ENCODE results near the gene ASPM.
"Not testable (repeated sequence)": the region's sequence is repeated elsewhere in the genome, so short reads cannot be mapped to it uniquely, and the experiment has no call there.

Gene ASPM

DNA sequence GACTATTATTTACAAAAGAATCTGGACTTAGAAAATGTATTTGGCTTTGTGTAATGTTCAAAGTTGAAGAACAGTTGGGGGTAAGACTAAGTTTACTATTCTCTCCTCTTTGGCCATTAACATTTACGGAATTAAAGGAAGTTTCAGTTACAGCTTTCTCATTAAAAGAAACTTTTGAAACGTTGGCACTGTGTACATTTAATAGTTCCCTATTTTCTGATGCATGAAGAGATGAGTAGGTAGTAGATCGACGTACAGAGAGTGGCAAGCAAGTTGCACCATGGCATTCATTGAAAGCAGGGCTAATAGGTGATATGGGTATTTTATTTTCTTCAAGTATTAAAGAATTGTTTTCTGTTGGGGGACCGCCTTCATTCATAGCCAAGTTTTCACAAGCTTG lies 3.2 kb downstream of the ASPM start:
- DNase-seq (ENCODE audit: low read depth), result no peak

DNA sequence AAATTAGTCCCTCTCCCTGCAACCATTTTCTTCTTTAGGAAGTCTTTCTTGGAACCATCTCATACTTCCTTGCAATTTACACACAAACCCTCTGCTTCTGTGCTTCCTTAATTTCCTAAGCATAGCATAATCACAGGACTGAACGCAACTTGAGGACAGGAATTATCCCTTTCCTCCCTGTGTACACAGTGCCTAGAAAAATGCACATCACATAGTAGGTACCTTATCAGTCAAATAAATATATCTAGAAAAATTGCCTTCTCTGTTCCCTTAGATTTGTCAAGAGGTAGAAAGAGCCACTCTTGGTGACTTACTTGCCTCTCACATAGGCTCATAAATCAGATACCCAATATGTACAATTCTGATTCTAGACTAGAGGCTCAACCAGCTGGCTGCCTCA lies 4.9 kb downstream of the ASPM start:
- no peak for DNase-seq (ENCODE audit: low read depth)

DNA sequence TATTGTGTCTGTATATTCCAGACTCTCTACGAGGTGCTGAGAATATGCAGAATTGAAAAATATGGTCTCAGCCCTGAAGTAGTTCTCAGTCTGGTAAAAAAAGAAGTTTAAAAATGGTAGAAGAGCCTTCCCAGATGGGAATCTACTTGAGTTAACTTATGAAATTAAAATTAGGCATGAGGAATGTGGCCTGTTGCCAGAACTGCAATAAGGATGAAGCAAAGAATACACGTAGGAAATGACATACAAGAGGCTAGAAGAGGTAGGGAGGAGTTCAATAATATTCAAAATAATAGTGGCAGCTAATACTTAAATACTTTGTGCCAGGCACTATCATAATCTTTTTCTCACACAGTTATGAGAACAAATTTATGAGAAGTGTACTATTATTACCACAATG lies 6.3 kb downstream of the ASPM start:
- no peak for DNase-seq (ENCODE audit: low read depth)

DNA sequence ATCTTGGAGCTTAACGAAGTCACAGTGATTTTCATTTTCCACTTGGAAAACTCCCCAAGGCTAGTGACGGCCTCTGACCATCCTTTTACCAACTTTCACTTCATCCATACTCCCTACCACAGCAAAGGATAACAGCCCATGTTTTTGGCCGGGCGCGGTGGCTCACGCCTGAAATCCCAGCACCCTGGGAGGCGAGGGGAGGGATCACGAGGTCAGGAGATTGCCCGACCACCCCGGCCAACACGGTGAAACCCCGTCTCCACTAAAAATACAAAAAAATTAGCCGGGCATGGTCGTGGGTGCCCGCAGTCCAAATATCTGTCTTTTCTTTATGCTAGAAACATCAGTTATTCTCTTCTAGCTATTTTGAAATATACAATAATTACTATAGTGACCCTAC lies 7.3 kb downstream of the ASPM start:
- DNase-seq (ENCODE audit: low read depth), result no peak

DNA sequence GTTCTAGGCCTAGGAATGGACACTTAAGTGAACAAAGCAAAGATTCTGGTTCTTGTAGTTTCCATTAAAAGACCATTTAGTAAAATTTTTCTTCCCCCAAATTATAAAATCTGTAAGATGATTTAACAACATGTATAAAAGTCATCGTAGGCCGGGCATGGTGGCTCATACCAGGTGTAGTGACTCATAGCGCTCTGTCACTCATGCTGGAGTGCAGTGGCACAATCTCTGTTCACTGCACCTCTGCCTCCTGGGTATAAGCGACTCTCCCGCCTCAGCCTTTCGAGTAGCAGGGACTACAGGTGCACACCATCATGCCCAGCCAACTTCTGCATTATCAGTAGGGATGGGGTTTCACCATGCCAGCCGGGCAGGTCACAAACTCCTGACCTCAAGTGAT lies 9.1 kb downstream of the ASPM start:
- no peak for DNase-seq (ENCODE audit: low read depth)

DNA sequence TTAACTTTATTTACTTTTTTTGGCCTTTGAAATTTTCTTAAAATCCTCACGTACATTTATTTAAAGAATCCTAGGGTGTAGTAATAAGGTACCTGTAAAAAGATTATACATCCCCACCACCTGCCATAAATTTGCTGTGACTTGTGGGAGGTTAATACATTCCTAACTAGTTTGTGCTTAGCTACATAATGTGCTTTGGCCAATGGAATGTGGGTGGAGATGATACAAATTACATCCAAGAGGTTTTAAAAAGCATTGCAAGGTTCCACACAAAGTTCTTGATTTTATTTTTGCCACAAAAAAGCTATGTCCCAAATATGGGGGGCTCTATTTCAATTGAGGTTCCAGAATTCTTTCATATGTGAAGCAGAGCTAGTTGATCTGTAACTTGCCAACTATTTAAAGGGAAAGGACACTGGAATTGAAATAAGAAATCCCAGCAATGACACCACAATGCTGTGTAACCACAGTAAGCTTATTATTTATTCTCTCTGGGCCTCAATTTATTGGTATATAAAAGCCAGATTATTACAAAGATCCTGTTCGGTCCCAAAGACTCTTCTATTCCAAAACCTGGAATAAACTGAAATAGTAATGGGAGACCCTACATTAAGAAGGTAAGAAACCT lies 15.7 kb downstream of the ASPM start:
- no peak for DNase-seq (ENCODE audit: low read depth)

DNA sequence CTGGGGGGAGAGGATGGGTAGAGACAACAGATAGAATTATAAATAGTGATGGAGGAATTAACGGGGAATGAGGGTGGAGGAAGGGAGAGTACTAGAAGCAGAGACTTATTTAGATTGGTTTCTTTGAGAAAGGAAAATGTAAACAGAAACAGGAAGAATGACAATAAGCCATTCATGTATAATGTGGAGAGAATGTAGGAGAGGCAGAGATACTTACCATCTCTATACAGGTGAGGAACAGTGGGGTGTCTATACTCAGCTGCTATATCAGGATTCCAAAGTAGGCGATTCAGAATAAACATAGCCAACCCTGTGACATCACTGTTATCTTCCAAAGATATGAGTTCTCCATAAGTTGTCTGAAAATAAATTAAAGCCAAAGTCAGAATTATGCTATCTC lies 16.8 kb downstream of the ASPM start:
- no peak for DNase-seq (ENCODE audit: low read depth)

DNA sequence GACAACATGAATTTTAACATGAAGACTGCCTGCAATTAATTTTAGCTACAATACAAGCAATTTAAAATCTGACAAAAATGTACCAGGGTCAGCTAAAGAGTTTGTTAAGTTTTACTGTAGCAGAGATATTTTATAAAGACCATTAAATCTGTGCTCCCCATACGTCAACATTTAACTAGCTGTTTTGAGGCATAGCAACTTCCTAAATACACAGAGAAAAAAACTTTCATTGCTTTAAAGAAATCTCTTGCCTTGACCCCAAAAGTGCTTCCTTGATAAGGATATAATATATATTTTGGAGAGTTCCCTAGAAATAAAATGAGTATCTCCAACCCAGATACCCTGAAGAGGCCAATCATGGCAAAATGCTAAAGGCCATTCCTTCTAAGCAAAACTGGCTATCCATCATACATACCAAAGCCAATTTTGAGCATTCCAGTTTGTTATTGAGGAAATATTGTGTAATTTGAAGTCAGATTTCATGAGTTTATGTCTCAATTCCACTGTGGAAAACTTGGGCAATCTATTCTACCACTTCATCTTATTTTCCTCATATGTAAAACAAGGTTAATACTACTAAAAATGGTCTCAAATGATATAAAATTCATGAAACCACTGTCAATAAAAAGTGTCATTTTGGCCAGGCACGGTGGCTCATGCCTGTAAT lies 19.1 kb downstream of the ASPM start:
- no peak for DNase-seq (ENCODE audit: low read depth)

DNA sequence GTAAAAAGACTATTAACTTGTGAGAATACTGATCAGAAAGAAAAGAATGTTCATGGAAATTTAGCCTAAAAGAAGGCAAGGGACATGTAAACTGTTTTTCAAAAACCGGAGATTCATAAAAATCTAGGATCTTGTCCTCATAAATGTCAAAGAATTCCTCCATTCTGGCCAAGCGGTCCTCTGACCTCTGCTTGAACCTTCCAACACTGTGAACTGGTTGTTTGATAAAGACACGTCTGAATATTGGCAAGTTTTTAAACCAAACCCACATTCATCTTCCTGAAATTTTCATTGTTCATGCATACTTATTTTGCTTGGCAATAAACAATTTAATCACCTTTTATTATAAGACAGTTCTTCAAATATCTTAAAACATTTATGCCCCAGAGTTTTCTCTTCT lies 19.8 kb downstream of the ASPM start:
- no peak for DNase-seq (ENCODE audit: low read depth)

DNA sequence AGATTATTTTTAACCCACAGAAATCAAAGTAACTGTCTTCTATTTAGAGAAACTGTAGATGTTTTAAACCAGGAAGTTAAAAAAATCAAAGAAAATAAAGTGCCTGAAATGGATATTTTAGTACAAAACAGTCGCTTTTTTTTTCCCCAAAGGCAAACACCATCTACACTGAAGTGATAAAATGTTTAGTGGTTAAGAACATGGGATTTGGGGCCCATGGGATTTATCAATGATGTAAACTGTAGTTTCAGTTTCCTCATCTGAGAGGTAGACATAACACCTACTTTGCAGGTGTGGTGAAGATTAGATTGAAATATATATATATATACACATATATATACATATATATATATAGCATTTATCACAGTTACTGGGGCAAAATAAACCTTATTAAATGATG lies 22.1 kb downstream of the ASPM start:
- no peak for DNase-seq (ENCODE audit: low read depth)

DNA sequence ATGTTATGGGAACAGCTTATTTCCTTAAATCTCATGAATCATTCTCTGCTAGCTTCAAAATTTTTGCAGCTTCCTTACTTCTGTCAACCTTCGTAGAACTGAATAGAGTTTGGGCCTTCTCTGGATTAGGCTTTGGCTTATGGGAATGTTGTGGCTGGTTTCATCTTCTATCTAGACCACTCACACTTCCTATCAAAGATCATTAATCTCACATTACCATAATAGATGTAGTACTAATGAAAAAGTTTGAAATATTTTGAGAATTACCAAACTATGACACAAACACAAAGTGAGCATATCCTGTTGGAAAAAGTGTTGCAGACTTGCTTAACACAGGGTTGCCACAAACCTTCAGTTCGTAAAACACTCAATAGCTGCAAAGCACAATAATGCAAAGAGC lies 30.3 kb downstream of the ASPM start:
- no peak for DNase-seq (ENCODE audit: low read depth)

DNA sequence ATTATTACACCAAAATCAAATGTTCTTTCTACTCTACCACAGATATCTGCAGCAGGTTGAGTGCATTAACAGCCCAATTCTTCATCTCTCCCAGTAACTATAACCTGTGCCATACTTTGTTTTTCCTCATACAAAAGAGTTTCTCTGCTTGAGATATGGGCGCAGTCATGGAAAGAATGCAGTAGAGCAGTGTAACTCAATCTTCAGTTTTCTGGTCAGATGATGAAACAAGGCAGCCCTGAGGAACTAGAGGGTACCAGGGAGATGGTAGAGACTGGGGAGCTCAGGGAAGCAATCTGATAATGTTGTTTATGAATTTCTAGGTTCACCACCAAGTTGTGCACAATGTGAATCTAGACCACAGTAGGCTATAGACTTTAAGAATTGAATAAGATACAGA lies 39.6 kb downstream of the ASPM start:
- DNase-seq (ENCODE audit: low read depth), result no peak

DNA sequence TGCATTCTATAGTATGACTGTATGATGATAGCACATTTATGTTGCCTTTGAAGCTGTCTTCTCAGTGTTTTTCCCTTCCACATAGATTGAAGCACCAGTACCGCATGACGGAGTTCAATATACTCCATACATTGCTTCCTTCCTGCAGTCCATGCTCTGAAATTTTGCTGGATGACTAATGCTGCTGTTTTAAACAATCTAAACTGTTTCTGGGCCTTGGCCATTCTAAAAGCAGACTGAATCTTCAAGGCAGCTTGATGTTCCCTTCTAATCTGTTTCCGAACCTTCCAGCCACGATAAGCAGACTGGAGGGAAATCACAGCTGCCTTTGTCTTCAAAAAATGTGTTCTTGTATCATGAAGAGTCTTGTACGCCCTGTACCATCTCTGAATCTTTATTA lies 43.2 kb downstream of the ASPM start:
- no peak for DNase-seq (ENCODE audit: low read depth)

DNA sequence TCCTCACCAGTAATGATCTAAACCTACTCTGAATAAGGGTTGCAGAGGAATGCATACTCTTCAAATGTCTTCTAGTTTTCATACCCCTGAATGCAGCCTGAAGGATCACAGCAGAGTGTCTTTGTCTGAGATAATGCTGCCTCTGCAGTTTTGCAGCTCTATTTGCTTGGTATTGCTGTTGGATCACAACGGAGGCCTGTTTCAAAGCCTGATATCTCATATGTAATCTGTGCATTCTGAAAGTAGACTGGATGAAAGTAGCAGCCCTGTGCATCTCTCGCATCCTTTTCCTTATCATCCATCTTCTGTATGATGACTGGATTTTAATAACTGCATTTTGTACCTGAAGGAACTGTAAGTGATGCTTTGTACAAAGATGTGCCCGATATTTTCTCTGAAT lies 44.5 kb downstream of the ASPM start:
- no peak for DNase-seq (ENCODE audit: low read depth)

DNA sequence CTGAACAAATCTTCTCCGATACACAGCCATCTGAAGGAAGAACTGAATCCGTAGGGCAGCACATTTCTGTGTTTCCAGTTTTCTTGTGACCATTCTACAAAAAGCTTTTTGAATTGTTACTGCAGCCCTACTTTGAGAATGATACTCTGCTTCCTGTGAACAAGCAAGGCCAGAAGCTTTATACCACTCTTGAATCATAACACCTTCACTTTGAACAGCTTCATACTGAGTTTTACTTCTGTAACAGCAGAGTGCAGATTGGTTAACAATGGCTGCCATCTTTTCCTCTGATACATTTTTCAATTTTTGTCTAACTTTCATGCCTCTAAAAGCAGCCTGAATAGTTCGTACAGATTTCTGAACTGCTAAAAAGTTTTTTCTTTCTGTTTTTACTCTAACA lies 45.8 kb downstream of the ASPM start:
- no peak for DNase-seq (ENCODE audit: low read depth)

DNA sequence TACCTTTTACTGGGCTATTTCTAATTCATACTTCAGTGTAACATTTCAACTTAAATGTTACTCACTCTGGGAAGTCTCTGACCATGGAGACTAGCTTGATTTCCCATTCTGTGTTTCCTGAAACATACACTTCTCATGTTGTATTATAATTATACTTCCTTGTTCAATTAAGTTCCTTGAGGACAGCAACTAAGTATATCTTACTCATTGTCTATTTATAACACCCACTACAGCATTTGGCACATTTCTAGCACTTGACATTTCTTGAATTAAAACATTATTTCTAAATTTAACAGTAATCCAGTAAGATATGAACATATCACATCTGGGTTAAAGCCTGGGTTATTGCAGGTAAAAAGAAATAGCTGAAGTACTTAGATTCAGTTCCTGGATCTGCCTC lies 47.0 kb downstream of the ASPM start:
- no peak for DNase-seq (ENCODE audit: low read depth)

DNA sequence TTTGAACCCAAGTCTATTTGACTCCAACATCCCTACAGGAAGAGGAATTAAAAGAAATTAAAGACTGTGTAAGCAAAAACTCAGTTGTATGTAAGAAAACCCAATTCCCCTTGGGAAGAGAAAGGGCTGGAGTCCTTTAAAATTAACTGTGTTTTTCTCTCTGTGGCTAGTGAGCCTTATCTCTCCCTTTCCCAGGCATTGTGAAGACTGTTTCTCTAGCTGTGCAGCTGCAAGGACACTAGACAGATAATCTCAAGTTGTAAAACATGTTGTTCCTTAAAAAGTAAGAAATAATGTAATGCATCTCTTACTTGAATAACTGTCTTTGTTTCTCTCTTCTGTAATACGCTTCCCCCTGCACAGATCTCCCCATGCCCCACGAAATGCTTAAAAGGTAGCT lies 49.5 kb downstream of the ASPM start:
- DNase-seq (ENCODE audit: low read depth), result not testable (repeated sequence)

DNA sequence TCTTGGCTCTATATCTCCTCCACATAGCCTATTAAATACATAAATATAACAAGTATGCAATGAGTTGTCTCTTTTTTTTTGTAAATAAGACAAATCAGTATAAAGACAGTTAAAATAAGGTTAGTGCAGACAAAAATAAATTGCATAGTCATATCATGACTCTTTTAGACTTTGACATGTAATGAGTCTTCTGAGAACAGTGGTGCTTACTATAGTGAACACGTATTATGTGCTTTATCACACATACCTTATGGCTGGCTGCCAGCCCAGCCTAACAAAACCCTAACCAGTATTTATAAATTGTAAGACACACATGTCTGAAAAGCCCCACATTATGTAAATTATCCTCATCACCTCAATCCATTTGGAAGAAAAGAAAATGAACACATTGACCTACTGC lies 50.3 kb downstream of the ASPM start:
- DNase-seq (ENCODE audit: low read depth), result no peak

DNA sequence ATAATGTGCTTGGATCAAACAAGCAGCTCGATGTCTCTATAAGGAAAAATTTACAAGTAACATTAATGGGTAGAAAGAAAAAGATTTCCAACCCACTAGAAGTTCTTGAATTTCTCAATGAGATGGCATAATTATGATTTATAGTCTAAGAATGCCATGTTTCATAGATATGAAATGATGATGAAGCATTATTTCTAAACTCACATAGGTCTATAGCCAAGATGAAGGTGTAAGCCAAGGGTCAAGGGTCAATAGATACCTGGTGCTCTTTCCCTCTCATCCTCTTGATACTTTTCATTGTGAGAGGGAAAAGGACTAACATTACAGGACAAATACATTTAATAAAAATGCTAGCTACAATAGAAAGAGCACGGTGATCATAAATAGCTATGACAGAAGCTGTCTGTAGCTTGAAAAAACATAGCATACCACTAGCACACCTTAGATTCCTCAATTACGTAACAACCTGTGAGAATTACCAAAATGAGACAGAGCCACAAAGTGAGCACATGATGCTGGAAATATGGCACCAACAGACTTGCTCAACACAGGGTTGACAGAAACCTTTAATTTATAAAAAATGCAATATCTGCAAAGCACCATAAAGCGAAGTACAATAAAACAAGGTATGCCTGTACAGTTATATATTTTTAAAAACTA lies 53.1 kb downstream of the ASPM start:
- no peak for DNase-seq (ENCODE audit: low read depth)

DNA sequence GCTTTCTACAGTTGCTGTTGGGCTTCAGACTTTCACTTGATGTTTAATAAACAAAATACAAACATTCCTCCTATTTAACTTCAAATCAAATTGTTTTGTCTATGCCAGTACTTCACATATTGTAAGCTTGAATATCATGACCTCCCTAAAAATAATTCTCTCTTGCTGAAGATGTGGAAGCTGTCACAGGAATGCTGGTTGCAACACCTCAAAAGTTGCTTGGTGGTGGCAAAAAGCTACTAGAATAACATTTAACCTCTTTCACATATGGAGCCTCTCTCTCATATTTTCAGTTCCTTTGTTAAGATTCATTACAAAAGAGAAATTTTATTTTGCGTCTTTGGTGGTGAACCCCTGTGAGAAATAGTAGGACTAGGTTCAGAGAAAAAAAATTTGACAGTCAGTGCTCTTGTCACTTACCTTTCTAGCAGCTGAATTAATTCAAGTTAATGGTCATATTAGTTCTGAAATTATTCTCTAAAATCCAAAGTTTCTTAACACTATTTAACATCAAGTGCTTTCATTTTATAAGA lies 53.9 kb downstream of the ASPM start:
- DNase-seq (ENCODE audit: low read depth), result no peak

DNA sequence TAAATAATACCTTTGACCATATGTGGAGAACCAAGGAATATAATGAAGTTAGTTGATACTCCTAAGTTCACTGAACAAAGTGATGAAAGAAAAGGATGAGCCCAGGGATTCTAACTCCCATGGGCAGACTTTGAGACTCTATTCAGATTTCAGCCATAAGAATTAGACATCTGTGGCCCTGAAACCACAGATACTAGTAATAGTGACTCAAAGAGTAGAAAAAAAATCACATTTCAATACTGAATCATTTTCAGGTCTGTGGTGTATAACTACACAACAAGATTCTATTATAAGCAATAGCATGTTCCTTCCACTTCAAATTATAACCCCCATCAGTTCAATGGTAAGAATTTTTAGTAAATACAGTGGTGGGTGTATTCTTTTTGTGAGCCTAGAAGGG lies 63.0 kb downstream of the ASPM start:
- DNase-seq (ENCODE audit: low read depth), result no peak

DNA sequence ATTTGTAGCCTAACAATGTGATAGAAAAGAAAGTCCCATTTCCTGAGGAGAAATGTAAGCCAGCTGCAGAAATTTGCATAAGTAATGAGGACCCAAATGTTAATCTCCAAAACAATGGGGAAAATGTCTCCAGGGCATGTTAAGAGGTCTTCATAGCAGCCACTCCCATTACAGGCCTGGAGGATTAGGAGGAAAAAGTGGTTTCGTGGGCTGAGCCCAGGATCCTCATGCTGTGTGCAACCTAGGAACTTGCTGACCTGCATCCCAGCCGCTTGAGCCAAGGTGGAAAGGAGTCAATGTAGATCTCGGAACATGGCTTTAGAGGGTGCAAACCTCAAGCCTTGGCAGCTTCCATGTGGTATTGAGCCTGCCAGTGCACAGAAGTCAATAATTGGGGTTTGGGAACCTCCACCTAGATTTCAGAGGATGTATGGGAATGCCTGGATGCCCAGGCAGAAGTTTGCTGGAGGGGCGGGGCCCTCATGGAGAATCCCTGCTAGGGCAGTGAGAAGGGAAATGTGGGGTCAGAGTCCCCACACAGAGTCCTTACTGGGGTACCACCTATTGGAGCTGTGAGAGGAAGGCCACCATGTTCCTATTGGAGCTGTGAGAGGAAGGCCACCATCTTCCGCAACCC lies 65.2 kb downstream of the ASPM start:
- no peak for DNase-seq (ENCODE audit: low read depth)

DNA sequence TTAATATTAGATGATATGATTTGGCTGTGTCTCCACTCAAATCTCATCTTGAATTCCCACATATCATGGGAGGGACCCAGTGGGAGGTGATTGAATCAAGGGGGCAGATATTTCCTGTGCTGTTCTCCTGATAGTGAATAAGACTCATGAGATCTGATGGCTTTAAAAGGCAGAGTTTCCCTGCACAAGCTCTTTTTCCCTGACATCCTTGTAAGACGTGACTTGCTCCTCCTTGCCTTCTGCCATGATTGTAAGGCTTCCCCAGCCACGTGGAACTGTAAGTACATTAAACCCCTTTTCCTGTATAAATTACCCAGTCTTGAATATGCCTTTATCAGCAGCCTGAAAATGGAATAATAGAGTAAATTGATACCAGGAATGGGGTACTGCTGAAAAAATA lies 66.1 kb downstream of the ASPM start:
- DNase-seq (ENCODE audit: low read depth), result no peak
